GM10266 (cell line): Measurements from ENCODE around the gene LINC01488.

ENCODE experiments used
- DNase-seq: peaks from one replicate; pipeline ENCODE4 v3.0.0; 2012; ENCODE audit errors: extremely low spot score
- TF ChIP-seq, protein P1 (sequence below): IDR thresholded peaks from 2 replicates; pipeline ENCODE4 v1.5.1; 2012; ENCODE audit warnings: mild to moderate bottlenecking, low read depth; ENCODE audit not compliant: control insufficient read depth, insufficient read depth; ENCODE audit errors: missing control alignments

LINC01488 gene

DNA sequence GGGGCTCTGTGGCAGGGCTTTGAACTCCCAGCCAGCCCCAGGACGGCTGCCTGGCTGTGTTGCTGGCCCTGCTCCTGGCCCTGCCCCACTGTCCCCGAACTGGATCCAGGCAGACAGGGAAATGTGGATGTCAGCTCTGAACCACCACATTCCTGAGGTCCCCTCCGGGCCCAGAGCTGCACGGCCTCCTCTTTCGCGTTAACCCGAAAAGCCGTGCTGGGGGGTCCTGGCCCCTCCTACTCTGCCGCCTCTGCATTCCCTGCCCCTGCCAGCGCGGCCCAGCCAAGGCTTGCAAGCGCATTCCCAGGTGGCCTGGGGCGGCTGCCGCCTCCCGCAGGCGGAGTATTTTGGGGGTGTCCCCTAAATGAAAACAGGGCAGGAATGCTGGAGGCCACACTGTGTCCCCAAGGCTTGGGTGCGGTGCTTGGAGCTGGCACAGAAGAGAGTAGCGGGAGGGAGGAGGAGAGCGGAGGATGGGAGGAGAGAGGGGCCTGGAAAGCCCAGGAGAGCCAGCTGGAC, 5.4 kb downstream of the LINC01488 start:
- TF ChIP-seq, protein P1, sequence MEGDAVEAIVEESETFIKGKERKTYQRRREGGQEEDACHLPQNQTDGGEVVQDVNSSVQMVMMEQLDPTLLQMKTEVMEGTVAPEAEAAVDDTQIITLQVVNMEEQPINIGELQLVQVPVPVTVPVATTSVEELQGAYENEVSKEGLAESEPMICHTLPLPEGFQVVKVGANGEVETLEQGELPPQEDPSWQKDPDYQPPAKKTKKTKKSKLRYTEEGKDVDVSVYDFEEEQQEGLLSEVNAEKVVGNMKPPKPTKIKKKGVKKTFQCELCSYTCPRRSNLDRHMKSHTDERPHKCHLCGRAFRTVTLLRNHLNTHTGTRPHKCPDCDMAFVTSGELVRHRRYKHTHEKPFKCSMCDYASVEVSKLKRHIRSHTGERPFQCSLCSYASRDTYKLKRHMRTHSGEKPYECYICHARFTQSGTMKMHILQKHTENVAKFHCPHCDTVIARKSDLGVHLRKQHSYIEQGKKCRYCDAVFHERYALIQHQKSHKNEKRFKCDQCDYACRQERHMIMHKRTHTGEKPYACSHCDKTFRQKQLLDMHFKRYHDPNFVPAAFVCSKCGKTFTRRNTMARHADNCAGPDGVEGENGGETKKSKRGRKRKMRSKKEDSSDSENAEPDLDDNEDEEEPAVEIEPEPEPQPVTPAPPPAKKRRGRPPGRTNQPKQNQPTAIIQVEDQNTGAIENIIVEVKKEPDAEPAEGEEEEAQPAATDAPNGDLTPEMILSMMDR, result no peak
- DNase-seq, result no peak

- TF ChIP-seq, protein P1, result no peak
Observed at GRCh38 chr11:69487391-69487790, 5.9 kb downstream of the LINC01488 start.

DNA sequence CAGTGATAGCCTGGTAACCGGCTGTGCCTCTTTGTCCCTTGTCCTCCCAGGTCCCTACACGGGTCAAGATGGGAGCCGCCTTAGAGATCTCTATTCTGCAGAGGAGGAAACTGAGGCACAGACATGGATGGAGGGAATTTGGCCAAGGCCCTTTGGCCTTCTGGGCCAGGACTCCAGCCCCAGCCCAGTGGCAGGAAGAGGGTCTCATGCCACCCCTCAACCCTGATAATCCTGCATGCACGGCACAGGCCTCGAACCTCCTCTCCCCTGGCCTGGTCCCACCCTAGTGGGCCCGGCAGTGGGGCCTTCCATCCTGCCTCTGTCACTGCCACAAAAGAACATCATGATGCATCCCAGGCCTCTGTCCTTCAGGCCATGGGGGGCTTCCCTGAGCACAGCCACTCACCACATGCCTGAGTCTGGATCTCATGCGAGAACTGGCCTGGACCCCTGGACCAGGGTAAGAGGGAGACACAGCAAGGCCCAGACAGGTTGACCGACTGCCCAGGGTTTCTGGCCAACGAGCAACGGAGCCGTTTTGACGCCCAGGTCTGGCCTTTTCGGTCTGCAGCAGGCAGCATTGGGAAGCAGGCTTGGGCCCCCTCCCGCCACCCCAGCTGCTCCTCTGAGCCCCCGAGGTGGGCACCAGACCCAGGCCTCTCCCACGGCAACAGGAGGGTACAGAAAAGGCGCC, 6.5 kb downstream of the LINC01488 start:
- TF ChIP-seq, protein P1, result no peak
- no peak for DNase-seq

More at GRCh38 chr11:69487391-69487790, 5.9 kb downstream of the LINC01488 start:
- no peak for DNase-seq

GRCh38 chr11:69488543-69488940, 7.1 kb downstream of the LINC01488 start:
- DNase-seq, result no peak
- TF ChIP-seq, protein P1, result no peak

DNA sequence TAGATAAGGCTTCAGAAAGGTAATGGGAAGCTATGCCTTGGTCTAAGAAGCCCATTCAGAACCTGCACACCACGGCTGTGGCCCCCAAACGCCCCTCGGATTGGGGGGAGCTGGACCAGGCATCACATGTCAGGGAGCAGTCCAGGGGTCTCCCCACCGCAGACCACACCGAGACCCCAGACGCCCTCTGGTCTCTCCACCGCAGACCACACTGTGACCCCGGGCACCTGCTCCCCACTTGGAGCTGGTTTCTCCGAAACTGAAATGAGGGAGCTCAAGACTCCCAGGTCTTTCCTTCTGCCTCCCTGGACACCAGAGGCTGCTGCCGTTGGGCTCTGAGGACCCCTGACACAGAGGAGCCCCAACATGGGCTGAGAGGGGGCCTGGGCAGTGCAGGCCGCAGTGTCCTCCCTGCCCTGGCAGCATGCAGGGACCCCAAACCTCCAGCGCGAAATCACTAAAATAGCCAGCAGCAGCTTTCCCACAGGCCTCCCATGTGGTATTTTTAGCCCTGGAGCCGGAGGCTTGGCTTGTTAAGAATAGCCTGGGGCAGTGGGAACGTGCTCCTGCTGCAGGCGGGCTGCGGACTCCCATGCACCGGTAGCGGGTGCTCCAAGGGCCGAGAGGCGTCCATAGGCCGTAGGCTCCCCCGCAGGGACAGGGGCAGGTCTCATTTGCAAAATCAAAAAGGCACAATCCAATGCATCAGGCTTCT, 7.7 kb downstream of the LINC01488 start:
- TF ChIP-seq, protein P1, result no peak
- no peak for DNase-seq

DNA sequence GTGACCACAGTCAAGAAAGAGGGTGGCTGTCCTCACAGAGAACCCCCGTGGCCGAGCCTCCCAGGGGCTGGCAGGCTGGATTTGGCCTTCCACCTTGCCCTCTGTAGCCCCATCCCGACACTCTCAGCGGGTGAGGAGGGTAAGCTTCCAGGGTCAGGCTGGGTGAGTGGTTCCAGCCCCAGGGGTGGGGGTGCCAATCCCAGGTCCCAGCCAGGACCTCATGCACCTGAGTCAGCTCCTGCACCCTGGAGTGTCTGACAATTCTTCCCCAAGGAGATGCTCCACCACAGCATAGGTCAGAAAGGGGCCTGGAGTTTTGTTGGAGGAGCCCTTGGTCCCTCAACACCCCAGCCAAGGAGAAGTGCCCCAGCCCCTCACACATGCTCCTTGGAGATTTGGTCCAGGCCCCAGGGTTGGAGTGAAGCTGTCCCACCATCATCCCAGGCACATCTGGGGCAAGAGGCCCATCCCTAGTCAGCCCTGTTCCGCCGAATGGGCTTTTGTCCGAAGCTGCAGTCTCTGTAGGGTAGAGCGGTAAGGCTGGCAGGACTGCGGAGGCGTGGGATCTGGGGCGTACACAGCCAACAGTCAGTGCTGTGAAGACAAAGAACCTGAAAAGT, 8.4 kb downstream of the LINC01488 start:
- TF ChIP-seq, protein P1, result no peak
- no peak for DNase-seq

GRCh38 chr11:69490516-69490915, 9.1 kb downstream of the LINC01488 start:
- DNase-seq, result no peak
- TF ChIP-seq, protein P1, result no peak
